ENCODE measurements around the gene KIAA1549. TPM values are rescaled to one million over a fixed set of nuclear protein-coding genes. Genes with fewer than 3 reads are reported as not detected.

The KIAA1549 gene
- total and polyA plus RNA-seq, 9 of the 15 experiments (the other 6 are each of a cell fraction or from before 2014, with no cell fraction given) = 0.01 to 0.29 (median 0.07) TPM

DNA sequence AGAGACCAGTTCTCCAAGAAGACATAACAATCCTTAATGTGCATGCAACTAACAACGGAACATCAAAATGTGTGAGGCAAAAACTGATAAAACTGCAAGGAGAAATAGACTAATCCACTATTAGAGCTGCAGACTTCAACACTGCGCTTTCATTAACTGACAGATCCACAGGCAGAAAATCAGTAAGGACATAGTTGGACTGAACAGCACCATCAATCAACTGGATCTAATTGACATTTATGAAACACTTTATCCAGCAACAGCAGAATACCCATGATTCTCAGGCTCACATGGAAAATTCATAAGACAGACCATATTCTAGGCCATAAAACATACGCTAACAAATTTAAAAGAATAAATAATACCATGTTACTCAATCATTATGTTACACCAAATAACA, 161.6 kb downstream of the KIAA1549 start (continued):
- TF ChIP-seq, protein P1, sequence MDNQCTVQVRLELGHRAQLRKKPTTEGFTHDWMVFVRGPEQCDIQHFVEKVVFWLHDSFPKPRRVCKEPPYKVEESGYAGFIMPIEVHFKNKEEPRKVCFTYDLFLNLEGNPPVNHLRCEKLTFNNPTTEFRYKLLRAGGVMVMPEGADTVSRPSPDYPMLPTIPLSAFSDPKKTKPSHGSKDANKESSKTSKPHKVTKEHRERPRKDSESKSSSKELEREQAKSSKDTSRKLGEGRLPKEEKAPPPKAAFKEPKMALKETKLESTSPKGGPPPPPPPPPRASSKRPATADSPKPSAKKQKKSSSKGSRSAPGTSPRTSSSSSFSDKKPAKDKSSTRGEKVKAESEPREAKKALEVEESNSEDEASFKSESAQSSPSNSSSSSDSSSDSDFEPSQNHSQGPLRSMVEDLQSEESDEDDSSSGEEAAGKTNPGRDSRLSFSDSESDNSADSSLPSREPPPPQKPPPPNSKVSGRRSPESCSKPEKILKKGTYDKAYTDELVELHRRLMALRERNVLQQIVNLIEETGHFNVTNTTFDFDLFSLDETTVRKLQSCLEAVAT (IDR thresholded peaks at IDR 0.05) = no peak

DNA sequence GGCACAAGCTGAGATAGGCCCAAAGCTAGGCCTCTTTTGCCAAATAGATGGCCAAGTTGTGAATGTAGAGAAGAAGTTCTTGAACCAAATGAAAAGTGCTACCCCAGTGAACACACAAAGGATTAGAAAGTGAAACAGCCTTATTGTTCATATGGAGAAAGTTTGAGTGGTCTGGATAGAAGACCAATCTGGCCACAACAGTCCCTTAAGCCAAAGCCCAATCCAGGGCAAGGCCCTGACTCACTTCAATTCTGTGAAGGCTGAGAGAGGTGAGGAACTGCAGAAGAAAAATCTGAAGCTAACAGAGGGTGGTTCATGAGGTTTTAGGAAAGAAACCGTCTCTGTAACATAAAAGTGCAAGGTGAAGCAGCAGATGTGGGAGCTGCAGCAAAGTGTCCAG, 164.5 kb downstream of the KIAA1549 start:
- H4K20me1 ChIP-seq (replicated peaks; ENCODE audit: control insufficient read depth, insufficient read depth, low read length) = no peaks in the 10 kb centered on the region
- H3K4me2 ChIP-seq (ENCODE audit: insufficient read depth, low read length) = no peak overlapping the region
- no peaks in the 10 kb centered on the region for H3K4me1 ChIP-seq (replicated peaks in 1 of 2; ENCODE audit: control insufficient read depth in 2 of 2, insufficient read depth in 2 of 2, low read length in 2 of 2)
- no peak overlapping the region for H3K4me3 ChIP-seq
- in situ Hi-C loops (cut with MboI) = no loop called here
- no peaks in the 10 kb centered on the region for H3K79me2 ChIP-seq (ENCODE audit: control insufficient read depth, insufficient read depth, low read length)
- H3K27ac ChIP-seq (ENCODE audit: extremely low read depth, low read depth, low read length) = no peak overlapping the region
- intact Hi-C loops (cut with micrococcal nuclease) = no loop called here
- no peaks in the 10 kb centered on the region for H3K9me3 ChIP-seq (replicated peaks; ENCODE audit: control insufficient read depth, insufficient read depth, low read depth, low read length)
- FAIRE-seq (no peak), DNase-seq (ENCODE audit: extremely low read depth in 1 of 4, low spot score in 3 of 4) (no peak), ATAC-seq (no peak)
- no peak overlapping the region for H3K9ac ChIP-seq (ENCODE audit: insufficient read depth in 1 of 2, low read depth in 2 of 2, low read length in 2 of 2)
- CTCF ChIA-PET (ENCODE audit: low intra/inter-chr PET ratio) = no interaction called here
- 0% methylated on average over 1 of the region's 1 CpG for WGBS (ENCODE audit: insufficient coverage, low coverage, missing lambda C conversion rate)
- no peaks in the 10 kb centered on the region for H3K9me1 ChIP-seq (ENCODE audit: control insufficient read depth, insufficient read depth, low read length)
- POLR2A ChIA-PET = interaction anchor here (0.6 to 0.9 kb wide), 4 partner anchors 17 to 487 kb away, joined by 3 to 5 read pairs (median 4); no protein-coding TSS in a partner anchor
- H3K36me3 ChIP-seq (ENCODE audit: control insufficient read depth, insufficient read depth, low read length) = no peaks in the 10 kb centered on the region
- H2AFZ ChIP-seq (ENCODE audit: low read depth, low read length) = no peak overlapping the region
- no TSS peak for BruUV-seq (replicated peaks)
- peaks cover 3 to 13% of the 10 kb centered on the region in 2 experiments for H3K27me3 ChIP-seq (ENCODE audit: control insufficient read depth in 2 of 2, insufficient read depth in 2 of 2, low read length in 2 of 2)
- TF ChIP-seq, protein P2, sequence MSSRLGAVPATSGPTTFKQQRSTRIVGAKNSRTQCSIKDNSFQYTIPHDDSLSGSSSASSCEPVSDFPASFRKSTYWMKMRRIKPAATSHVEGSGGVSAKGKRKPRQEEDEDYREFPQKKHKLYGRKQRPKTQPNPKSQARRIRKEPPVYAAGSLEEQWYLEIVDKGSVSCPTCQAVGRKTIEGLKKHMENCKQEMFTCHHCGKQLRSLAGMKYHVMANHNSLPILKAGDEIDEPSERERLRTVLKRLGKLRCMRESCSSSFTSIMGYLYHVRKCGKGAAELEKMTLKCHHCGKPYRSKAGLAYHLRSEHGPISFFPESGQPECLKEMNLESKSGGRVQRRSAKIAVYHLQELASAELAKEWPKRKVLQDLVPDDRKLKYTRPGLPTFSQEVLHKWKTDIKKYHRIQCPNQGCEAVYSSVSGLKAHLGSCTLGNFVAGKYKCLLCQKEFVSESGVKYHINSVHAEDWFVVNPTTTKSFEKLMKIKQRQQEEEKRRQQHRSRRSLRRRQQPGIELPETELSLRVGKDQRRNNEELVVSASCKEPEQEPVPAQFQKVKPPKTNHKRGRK (tag; IDR thresholded peaks at IDR 0.05) = no peak
- no peak for TF ChIP-seq ZNF3 (CRISPR knock-in tag; IDR thresholded peaks at IDR 0.05)
- TF ChIP-seq, protein P3, sequence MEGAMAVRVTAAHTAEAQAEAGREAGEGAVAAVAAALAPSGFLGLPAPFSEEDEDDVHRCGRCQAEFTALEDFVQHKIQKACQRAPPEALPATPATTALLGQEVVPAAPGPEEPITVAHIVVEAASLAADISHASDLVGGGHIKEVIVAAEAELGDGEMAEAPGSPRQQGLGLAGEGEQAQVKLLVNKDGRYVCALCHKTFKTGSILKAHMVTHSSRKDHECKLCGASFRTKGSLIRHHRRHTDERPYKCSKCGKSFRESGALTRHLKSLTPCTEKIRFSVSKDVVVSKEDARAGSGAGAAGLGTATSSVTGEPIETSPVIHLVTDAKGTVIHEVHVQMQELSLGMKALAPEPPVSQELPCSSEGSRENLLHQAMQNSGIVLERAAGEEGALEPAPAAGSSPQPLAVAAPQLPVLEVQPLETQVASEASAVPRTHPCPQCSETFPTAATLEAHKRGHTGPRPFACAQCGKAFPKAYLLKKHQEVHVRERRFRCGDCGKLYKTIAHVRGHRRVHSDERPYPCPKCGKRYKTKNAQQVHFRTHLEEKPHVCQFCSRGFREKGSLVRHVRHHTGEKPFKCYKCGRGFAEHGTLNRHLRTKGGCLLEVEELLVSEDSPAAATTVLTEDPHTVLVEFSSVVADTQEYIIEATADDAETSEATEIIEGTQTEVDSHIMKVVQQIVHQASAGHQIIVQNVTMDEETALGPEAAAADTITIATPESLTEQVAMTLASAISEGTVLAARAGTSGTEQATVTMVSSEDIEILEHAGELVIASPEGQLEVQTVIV (CRISPR knock-in tag; IDR thresholded peaks at IDR 0.05; ENCODE audit: borderline replicate concordance) = no peak
- no peak for TF ChIP-seq ETV1 (tag; conservative IDR thresholded peaks at IDR 0.05; ENCODE audit: low read depth)
- TF ChIP-seq POU5F1 (IDR thresholded peaks at IDR 0.05; ENCODE audit: borderline replicate concordance, low read depth, low read length, partially characterized antibody) = no peak
- TF ChIP-seq, protein P4, sequence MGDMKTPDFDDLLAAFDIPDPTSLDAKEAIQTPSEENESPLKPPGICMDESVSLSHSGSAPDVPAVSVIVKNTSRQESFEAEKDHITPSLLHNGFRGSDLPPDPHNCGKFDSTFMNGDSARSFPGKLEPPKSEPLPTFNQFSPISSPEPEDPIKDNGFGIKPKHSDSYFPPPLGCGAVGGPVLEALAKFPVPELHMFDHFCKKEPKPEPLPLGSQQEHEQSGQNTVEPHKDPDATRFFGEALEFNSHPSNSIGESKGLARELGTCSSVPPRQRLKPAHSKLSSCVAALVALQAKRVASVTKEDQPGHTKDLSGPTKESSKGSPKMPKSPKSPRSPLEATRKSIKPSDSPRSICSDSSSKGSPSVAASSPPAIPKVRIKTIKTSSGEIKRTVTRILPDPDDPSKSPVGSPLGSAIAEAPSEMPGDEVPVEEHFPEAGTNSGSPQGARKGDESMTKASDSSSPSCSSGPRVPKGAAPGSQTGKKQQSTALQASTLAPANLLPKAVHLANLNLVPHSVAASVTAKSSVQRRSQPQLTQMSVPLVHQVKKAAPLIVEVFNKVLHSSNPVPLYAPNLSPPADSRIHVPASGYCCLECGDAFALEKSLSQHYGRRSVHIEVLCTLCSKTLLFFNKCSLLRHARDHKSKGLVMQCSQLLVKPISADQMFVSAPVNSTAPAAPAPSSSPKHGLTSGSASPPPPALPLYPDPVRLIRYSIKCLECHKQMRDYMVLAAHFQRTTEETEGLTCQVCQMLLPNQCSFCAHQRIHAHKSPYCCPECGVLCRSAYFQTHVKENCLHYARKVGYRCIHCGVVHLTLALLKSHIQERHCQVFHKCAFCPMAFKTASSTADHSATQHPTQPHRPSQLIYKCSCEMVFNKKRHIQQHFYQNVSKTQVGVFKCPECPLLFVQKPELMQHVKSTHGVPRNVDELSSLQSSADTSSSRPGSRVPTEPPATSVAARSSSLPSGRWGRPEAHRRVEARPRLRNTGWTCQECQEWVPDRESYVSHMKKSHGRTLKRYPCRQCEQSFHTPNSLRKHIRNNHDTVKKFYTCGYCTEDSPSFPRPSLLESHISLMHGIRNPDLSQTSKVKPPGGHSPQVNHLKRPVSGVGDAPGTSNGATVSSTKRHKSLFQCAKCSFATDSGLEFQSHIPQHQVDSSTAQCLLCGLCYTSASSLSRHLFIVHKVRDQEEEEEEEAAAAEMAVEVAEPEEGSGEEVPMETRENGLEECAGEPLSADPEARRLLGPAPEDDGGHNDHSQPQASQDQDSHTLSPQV (IDR thresholded peaks at IDR 0.05) = no peak
- TF ChIP-seq HNRNPL (IDR thresholded peaks at IDR 0.05; ENCODE audit: low read depth, low read length) = no peak
- no peak for TF ChIP-seq SOX6 (IDR thresholded peaks at IDR 0.05)
- TF ChIP-seq SNIP1 (IDR thresholded peaks at IDR 0.05; ENCODE audit: low read depth) = no peak
